WI38 (cell line): ENCODE results near the gene HK1.

Experiments used
- H3K4me3 ChIP-seq: 2 replicates; pipeline ENCODE4 v1.5.1; 2011; ENCODE audit warnings: low read depth, mild to moderate bottlenecking, control low read depth, low read length
- TF ChIP-seq, protein P1 (sequence below): IDR thresholded peaks from 2 replicates; pipeline ENCODE4 v1.5.1; 2012; ENCODE audit warnings: low read depth, mild to moderate bottlenecking, control low read depth, low read length

HK1 gene

DNA sequence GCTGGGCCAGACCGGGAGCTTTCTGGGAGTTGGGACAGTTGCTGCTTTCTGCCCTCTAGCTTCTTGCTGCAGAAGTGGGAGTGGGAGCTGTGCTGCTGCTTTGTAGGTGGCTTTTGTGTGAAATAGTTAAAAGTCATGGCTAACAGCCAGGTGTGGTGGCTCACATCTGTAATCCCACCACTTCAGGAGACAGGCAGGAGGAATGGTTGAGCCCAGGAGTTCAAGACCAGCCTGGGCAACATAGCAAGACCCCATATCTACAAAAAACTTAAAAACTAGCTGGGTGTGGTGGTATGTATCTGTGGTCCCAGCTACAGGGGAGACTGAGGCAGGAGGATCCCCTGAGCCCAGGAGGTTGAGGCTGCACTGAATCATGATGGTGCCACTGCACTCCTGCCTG is 124.8 kb downstream of the HK1 start:
- H3K4me3 ChIP-seq = no peak overlapping the region
- TF ChIP-seq, protein P1, sequence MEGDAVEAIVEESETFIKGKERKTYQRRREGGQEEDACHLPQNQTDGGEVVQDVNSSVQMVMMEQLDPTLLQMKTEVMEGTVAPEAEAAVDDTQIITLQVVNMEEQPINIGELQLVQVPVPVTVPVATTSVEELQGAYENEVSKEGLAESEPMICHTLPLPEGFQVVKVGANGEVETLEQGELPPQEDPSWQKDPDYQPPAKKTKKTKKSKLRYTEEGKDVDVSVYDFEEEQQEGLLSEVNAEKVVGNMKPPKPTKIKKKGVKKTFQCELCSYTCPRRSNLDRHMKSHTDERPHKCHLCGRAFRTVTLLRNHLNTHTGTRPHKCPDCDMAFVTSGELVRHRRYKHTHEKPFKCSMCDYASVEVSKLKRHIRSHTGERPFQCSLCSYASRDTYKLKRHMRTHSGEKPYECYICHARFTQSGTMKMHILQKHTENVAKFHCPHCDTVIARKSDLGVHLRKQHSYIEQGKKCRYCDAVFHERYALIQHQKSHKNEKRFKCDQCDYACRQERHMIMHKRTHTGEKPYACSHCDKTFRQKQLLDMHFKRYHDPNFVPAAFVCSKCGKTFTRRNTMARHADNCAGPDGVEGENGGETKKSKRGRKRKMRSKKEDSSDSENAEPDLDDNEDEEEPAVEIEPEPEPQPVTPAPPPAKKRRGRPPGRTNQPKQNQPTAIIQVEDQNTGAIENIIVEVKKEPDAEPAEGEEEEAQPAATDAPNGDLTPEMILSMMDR = no peak

DNA sequence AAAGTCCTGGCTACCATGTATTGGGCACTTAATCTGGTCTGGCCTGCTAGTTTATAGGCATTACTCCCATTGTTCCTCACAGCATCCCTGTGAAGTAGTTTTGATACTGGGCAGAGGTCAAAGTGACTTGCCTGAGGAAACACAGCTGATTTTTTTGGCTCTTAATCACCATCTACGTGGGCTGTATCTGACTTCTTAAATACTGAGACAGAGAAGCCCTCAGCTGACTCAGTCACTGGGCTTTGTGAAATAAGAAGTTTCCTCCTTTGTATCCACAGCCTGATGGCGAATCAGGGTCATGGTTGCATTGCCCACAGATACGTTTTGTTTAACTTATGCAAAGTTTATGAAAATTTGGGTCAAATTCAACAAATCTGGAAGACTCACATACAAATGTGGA is 125.2 kb downstream of the HK1 start:
- TF ChIP-seq, protein P1 = no peak
- no peak overlapping the region for H3K4me3 ChIP-seq

DNA sequence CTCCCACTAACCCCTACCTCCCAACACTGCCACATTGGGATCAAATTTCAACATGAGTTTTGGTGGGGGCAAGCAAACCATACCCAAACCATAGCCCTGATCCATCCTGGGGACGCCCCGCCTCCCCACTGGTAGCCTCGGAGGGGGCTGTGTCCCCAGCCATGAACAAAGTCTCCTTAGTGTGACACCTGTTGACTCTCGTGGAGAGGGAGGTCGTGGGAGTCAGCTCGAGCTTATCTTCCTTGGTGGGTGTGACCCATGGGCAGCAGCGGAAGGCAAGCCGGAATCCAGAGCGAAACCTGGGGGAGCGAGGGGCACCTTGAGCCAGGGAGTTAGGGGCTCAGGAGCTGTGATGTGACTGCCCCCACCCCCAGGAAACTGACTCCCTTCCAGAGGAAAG is 126.5 kb downstream of the HK1 start:
- no peak overlapping the region for H3K4me3 ChIP-seq
- TF ChIP-seq, protein P1 = no peak

GRCh38 chr10:69405221-69405620 is 126.9 kb downstream of the HK1 start:
- TF ChIP-seq, protein P1 = no peak

DNA sequence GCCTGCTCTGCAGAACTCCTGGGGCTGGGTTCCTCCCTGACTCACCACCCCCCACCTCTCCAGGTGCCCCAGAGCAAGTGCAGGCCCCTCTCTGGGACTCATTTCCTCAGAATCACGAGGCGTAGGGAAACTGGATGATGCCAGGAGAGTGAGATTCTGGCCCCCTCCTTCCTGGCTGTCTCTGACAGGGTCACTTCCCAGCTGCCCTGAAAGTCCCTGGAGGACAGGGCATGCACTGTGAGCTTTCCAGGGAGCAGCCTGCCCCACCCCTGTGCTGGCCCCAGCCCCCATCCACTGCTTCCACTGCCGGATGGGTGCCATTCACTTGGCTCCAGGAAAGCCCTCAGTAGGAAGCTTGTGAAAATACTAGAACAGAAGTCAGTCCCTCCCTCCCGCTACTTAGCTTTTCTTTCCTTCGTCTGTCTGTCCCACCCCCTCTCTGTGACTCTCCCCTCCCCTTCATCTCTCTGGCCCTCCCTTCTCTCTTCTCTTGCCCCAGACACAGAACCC is 128.1 kb downstream of the HK1 start:
- no peak overlapping the region for H3K4me3 ChIP-seq
- TF ChIP-seq, protein P1 = no peak

More at GRCh38 chr10:69405221-69405620, 126.9 kb downstream of the HK1 start:
- no peak overlapping the region for H3K4me3 ChIP-seq

DNA sequence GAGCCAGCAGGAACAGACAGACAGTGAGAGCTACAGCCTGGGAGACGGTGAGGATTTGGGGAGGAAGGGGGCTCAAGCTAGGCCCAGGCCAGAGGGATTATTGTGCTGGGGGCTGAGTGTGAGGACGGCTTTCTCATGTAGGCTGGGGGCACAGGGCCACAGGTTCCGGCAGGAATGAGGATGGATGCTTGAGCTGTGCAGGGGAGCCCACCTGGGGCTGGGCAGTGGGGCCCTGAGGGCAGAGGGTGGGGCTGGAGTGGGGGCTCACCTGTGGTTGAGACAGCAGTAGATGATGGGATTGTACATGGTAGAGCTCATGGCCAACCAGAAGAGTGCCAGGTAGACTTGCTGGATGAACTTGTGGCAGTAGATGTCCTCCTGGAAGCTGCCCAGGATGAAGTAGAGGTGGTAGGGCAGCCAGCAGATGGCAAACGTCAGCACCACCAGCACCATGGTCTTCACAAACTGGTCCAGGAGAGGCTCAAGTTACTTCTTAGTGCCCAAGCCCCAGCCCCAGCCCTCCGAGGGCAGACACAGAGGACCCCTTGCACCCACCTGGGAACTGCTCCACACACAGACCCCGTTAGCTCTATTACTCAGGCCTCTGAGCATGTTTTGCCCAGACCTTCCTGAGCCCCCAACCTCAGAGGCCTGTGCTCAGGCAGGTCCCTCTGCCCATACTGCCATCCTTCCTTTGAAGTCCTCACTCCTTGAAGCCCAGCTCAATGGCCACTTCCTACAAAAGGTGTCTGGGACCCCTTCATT is 128.7 kb downstream of the HK1 start:
- TF ChIP-seq, protein P1 = no peak
- no peak overlapping the region for H3K4me3 ChIP-seq

DNA sequence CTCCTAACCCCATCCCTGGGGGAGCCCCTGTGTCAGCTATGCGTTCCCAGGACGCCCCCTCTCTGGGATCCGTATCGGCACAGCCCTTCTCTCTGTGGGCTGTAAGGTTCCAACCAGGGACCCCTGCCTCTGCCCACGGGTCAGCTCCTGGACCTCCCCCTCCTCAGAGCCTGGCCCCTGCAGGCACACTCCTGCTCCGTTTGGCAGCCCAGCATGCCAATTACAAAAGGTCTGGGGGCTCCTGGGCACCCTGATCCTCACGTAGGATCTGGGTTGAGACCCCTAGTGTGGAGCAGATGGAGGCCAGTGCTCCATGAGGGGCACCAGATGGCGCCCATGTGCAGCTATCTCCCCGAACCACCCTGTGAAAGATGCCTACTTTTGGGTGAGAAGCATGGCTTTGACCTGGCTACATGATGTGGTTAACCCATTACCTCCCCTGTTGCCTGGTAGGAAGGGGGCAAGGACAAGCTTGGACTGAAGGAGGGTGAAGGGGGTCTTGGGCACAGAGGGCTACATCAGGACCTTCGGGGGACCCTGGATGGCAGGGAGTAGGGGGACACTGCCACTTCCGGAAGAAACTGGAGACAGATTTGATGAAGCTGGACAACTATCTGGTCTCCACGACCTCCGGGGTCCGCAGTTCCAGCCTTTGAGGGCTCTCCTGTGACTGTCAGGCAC is 129.5 kb downstream of the HK1 start:
- 0 out of 2 replicates have a peak overlapping the region, but pooled peaks have one; percentile 1 for H3K4me3 ChIP-seq
- TF ChIP-seq, protein P1 = peak; percentile 26; the same call in 1 of the 2 replicates
